H7 (cell line): ENCODE data around the gene KCNN3. TPM values are rescaled to one million over a fixed set of nuclear protein-coding genes. Genes with fewer than 3 reads are reported as not detected.
"Not testable (repeated sequence)": the region's sequence is repeated elsewhere in the genome, so short reads cannot be mapped to it uniquely, and the experiment has no call there.

Experiments used
- DNase-seq: peaks from one replicate; pipeline ENCODE4 v3.0.0; 2012
- H3K27me3 ChIP-seq: 2 replicates; pipeline ENCODE4 v1.6.0; 2011; ENCODE audit warnings: mild to moderate bottlenecking, low read length; ENCODE audit not compliant: control insufficient read depth, insufficient read depth
- H3K36me3 ChIP-seq: replicated peaks from 2 replicates; pipeline ENCODE4 v1.5.1; 2011; ENCODE audit warnings: low read length; ENCODE audit not compliant: control insufficient read depth, insufficient read depth
- H3K4me3 ChIP-seq: 2 replicates; pipeline ENCODE4 v1.5.1; 2011; ENCODE audit warnings: low read depth, mild to moderate bottlenecking, control low read depth, low read length, moderate library complexity; ENCODE audit not compliant: insufficient read depth
- total RNA-seq: library from RNA; depleted of rRNA; stranded (reverse); fragments of >200 nt; shearing (Covaris generic); gene quantifications from 2 replicates; pipeline ENCODE4 v1.2.3, GENCODE V29; 2014; rRNA removed

KCNN3 gene
- total RNA-seq, 1 experiment from 2014 or later, result 0.62 TPM

DNA sequence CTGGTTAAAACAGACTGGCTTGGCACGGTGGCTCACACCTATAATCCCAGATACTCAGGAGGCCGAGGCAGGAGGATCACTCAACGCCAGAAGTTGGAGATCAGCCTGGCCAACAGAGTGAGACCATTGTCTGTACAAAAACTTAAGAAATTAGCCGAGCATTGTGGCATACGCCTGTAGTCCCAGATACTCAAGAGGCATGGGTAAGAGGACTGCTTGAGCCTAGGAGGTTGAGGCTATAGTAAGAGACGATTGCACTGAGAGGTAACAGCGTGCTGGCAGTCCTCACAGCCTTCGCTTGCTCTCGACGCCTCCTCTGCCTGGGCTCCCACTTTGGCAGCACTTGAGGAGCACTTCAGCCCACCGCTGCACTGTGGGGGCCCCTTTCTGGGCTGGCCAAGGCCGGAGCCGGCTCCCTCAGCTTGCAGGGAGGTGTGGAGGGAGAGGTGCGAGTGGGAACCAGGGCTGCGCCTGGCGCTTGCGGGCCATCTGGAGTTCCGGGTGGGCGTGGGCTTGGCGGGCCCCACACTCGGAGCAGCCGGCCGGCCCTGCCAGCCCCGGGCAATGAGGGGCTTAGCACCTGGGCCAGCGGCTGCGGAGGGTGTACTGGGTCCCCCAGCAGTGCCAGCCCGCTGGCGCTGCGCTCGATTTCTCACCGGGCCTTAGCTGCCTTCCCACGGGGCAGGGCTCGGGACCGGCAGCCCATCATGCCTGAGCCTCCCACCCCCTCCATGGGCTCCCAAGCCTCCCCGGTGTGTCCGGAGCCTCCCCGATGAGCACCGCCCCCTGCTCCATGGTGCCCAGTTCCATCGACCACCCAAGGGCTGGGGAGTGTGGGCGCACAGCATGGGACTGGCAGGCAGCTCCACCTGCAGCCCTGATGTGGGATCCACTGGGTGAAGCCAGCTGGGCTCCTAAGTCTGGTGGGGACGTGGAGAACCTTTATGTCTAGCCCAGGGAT lies 199.5 kb downstream of the KCNN3 start:
- H3K27me3 ChIP-seq, DNase-seq, H3K36me3 ChIP-seq, H3K4me3 ChIP-seq: not testable (repeated sequence)

- H3K36me3 ChIP-seq, result no peaks in the 10 kb centered on the region
- peak; percentile 88 for DNase-seq
- no peaks in the 10 kb centered on the region for H3K27me3 ChIP-seq
- H3K4me3 ChIP-seq, result no peak overlapping the region
Measured at GRCh38 chr1:154669464-154670282, 200.4 kb downstream of the KCNN3 start.

GRCh38 chr1:154666051-154666790 lies 203.9 kb downstream of the KCNN3 start:
- DNase-seq, result no peak
- no peak overlapping the region for H3K4me3 ChIP-seq
- no peaks in the 10 kb centered on the region for H3K36me3 ChIP-seq
- no peaks in the 10 kb centered on the region; the same call in 1 of the 2 replicates for H3K27me3 ChIP-seq

DNA sequence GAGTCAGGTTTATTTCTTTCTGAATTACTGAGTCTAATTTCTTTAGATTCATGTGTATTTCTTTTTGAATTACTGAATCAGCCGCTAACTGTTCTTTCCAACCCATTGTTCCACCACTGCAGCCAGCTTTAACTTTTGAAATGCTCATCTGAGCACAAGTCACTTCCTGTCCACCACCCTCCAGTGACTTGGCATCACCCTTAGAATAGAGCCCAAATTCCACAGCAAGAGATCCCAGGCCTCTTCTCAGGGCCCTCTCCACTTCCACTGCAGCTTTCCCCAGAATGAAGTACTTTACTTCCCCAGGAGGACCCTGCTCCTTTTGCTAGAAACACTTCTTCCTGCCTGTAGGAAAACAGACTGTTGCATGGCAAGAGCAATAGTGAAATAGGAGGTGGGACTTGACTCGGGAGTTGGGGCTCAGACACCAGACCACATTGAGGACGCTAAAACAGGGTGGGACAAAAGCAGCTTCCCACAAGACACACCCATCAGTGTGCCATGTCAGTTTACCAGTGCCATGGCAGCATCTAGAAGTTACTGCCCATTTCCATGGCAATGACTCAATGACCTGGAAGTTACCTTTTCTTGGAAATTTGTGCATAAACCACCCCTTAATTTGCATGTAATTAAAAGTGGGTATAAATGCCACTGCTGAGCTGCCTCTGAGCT lies 205.6 kb downstream of the KCNN3 start:
- Histone ChIP-seq H3K27me3 (no peaks in the 10 kb centered on the region; the same call in 1 of the 2 replicates), H3K36me3 (no peaks in the 10 kb centered on the region)

DNA sequence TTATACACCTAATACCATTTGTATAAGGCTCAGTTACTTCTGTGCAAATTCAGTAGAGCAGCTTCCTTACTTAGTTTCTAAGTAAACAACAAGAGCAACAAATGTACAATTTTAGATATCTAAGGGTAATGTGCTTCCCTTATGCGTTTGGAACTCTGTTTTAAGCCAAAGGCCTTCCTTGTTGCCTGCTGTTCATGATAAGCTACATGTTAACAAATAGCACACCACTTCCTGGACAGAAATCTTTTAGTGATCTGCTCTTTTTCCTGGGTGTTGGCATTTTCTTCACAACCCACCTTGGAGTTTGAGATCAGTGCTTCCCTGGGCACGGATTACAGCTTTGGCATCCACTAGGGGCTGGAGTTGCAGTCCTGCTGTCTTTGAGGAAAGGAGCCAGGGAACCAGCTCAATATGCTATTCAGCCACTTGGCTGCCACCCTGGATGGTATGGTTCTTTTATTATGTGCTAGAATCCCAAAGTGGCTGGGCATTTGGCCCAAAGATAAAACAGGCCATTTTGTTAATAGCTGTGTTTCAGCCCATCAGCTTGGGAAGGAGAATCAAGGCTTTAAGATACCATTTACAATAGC lies 206.5 kb downstream of the KCNN3 start:
- H3K4me3 ChIP-seq, result no peak overlapping the region
- no peaks in the 10 kb centered on the region; the same call in 1 of the 2 replicates for H3K27me3 ChIP-seq
- no peak for DNase-seq
- no peaks in the 10 kb centered on the region for H3K36me3 ChIP-seq

More for the DNA sequence above, 205.6 kb downstream of the KCNN3 start:
- H3K4me3 ChIP-seq, result no peak overlapping the region
- no peak for DNase-seq

- no peaks in the 10 kb centered on the region for H3K36me3 ChIP-seq
- no peak overlapping the region for H3K4me3 ChIP-seq
- peak; percentile 47 for DNase-seq
- H3K27me3 ChIP-seq, result no peaks in the 10 kb centered on the region; the same call in 1 of the 2 replicates
Measured at GRCh38 chr1:154661110-154661509, 209.0 kb downstream of the KCNN3 start.

DNA sequence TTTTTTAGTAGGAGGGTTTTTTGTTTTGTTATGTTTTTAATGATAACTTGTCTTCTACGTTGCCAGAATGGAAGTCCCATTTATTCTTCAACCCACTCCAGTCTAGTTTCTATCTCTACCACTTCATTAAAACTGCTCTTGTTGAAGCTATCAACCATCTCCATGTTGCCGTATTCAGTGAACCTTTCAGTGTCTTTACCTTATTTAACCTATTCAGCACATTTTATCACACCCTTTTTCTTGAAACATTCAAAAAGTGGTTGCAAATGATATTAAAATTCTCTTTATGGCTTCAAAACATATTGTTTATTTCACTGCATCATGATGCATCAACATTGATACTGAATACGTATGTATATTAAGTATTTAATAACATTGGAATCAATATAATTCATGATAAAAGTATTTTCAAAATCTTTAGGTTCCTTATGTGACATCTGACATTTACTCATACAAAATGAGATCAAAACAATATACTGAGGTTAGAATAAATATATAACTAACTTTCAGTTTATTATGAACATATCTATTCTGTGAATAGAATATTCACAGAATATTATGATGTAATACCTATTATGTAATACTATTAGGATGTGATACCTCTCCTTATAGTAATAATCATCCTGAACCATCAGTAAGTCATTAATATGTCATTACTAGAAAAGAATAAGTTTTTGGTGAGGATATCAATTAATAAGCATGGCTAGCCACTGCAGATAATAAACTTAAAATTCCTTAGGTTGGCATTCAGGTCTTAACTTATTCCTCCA lies 210.1 kb downstream of the KCNN3 start:
- Histone ChIP-seq H3K4me3 (no peak overlapping the region), H3K27me3 (no peaks in the 10 kb centered on the region; the same call in 1 of the 2 replicates), H3K36me3 (no peaks in the 10 kb centered on the region)
- DNase-seq, result no peak

DNA sequence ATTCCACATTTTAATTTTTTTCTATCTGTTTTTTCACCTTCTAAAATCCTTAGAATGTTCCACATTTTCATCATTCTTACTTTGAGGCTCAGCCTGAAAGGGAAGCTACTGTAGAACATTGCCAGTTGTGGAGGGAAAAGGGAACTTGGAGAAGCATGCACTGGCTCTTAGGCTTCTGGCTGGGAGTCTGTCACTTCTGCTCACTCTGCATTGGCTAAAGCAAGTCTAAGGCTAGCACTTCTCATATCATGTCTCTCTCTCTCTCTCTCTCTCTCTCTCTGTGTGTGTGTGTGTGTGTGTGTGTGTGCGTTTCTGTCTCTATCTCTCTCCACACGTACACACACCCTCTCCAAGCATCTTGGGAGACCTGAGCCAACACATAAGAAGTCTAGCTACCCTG lies 212.5 kb downstream of the KCNN3 start:
- DNase-seq, result no peak
- Histone ChIP-seq H3K36me3 (no peaks in the 10 kb centered on the region), H3K4me3 (no peak overlapping the region)

GRCh38 chr1:154652893-154653292 lies 217.2 kb downstream of the KCNN3 start:
- H3K36me3 ChIP-seq, result no peaks in the 10 kb centered on the region
- no peak for DNase-seq

More for the DNA sequence above, 212.5 kb downstream of the KCNN3 start:
- no peaks in the 10 kb centered on the region; the same call in 1 of the 2 replicates for H3K27me3 ChIP-seq

More at GRCh38 chr1:154652893-154653292, 217.2 kb downstream of the KCNN3 start:
- no peaks in the 10 kb centered on the region; the same call in 1 of the 2 replicates for H3K27me3 ChIP-seq
- H3K4me3 ChIP-seq, result no peak overlapping the region

Other genes starting within 250 kb of the KCNN3 start
- 7.3 and 9.8 TPM in 2 replicates for gene PMVK, start 66.4 kb upstream of the KCNN3 start, total RNA-seq
- gene PBXIP1, start 85.8 kb upstream of the KCNN3 start, total RNA-seq, result 43.6 and 48.5 TPM in 2 replicates
- 52.6 and 62.8 TPM in 2 replicates for gene PYGO2, start 91.5 kb upstream of the KCNN3 start, total RNA-seq
- gene SHC1, start 100.5 kb upstream of the KCNN3 start, total RNA-seq, result 298 and 333 TPM in 2 replicates
- gene CKS1B, start 104.4 kb upstream of the KCNN3 start, total RNA-seq, result 342 and 347 TPM in 2 replicates
- 152 and 177 TPM in 2 replicates for gene FLAD1, start 113.1 kb upstream of the KCNN3 start, total RNA-seq
- gene LENEP, start 123.3 kb upstream of the KCNN3 start, total RNA-seq, result 0.21 and 1.00 TPM in 2 replicates
- 39.2 and 40.6 TPM in 2 replicates for gene ZBTB7B, start 132.5 kb upstream of the KCNN3 start, total RNA-seq
- gene DCST2, start 163.5 kb upstream of the KCNN3 start, total RNA-seq, result 0.31 and 1.5 TPM in 2 replicates
- not detected in 2 replicates for gene DCST1, start 163.5 kb upstream of the KCNN3 start, total RNA-seq
- 34.9 and 35.0 TPM in 2 replicates for gene ADAM15, start 181.0 kb upstream of the KCNN3 start, total RNA-seq
- 59.5 and 59.6 TPM in 2 replicates for gene EFNA4, start 193.5 kb upstream of the KCNN3 start, total RNA-seq
- gene EFNA3, start 208.6 kb upstream of the KCNN3 start, total RNA-seq, result 17.5 and 24.9 TPM in 2 replicates